SK-N-SH treated with all-trans-retinoic acid at 6 μM for 48 hours (cell line): ENCODE data around the gene SIGLEC6.

Experiments used
- ATAC-seq: fragments of 200-7000 bp; cut with Tn5 transposase; 3 replicates; pipeline ENCODE4 v1.9.1; 2020; ENCODE audit warnings: mild to moderate bottlenecking, moderate library complexity
- ARNTL ChIP-seq: fragments of 450-650 bp; formaldehyde crosslinking; IDR thresholded peaks from 2 replicates; pipeline ENCODE4 v1.5.0; 2020; ENCODE audit warnings: low read depth, mild to moderate bottlenecking, moderate library complexity, borderline replicate concordance
- BACH2 ChIP-seq: fragments of 250-450 bp; sonication (Bioruptor Pico); IDR thresholded peaks from 2 replicates; pipeline ENCODE4 v1.9.0; 2021; ENCODE audit warnings: mild to moderate bottlenecking, borderline replicate concordance
- CREB5 ChIP-seq: fragments of 250-450 bp; sonication (Bioruptor Pico); IDR thresholded peaks from 2 replicates; pipeline ENCODE4 v1.5.1; 2020; ENCODE audit warnings: low read depth, mild to moderate bottlenecking, moderate library complexity
- CSDC2 ChIP-seq: fragments of 250-450 bp; sonication (Bioruptor Pico); IDR thresholded peaks from 2 replicates; pipeline ENCODE4 v1.5.0; 2020; ENCODE audit warnings: mild to moderate bottlenecking, moderate library complexity
- ESRRG ChIP-seq: fragments of 250-450 bp; sonication (Bioruptor Pico); IDR thresholded peaks from 2 replicates; pipeline ENCODE4 v1.6.1; 2021; ENCODE audit warnings: mild to moderate bottlenecking
- GLIS3 ChIP-seq: fragments of 250-450 bp; sonication (Bioruptor Pico); IDR thresholded peaks from 2 replicates; pipeline ENCODE4 v1.5.0; 2020; ENCODE audit warnings: mild to moderate bottlenecking, moderate library complexity
- ISL1 ChIP-seq: fragments of 250-450 bp; sonication (Bioruptor Pico); IDR thresholded peaks from 2 replicates; pipeline ENCODE4 v2.1.2; 2022; ENCODE audit warnings: mild to moderate bottlenecking, moderate library complexity
- OSR1 ChIP-seq: fragments of 250-450 bp; sonication (Bioruptor Pico); IDR thresholded peaks from 2 replicates; pipeline ENCODE4 v1.8.0; 2022; ENCODE audit warnings: moderate library complexity, mild to moderate bottlenecking, inconsistent platforms
- PATZ1 ChIP-seq: fragments of 250-450 bp; sonication (Bioruptor Pico); IDR thresholded peaks from 2 replicates; pipeline ENCODE4 v1.8.0; 2020; ENCODE audit warnings: mild to moderate bottlenecking, moderate library complexity, borderline replicate concordance
- POU6F1 ChIP-seq: fragments of 250-450 bp; sonication (Bioruptor Pico); IDR thresholded peaks from 2 replicates; pipeline ENCODE4 v1.8.0; 2021; ENCODE audit warnings: low read depth, mild to moderate bottlenecking, moderate library complexity, borderline replicate concordance
- PPARA ChIP-seq: fragments of 250-450 bp; sonication (Bioruptor Pico); IDR thresholded peaks from 2 replicates; pipeline ENCODE4 v1.5.0; 2020; ENCODE audit warnings: mild to moderate bottlenecking, borderline replicate concordance
- RARB ChIP-seq: fragments of 250-450 bp; sonication (Bioruptor Pico); IDR thresholded peaks from 2 replicates; pipeline ENCODE4 v1.8.0; 2021; ENCODE audit warnings: mild to moderate bottlenecking, moderate library complexity
- SNAI2 ChIP-seq: fragments of 250-450 bp; sonication (Bioruptor Pico); IDR thresholded peaks from 2 replicates; pipeline ENCODE4 v1.5.0; 2020; ENCODE audit warnings: mild to moderate bottlenecking, moderate library complexity
- TCF4 ChIP-seq: fragments of 250-450 bp; sonication (Bioruptor Pico); IDR thresholded peaks from 2 replicates; pipeline ENCODE4 v1.8.0; 2021; ENCODE audit warnings: mild to moderate bottlenecking, moderate library complexity, borderline replicate concordance
- TOX ChIP-seq: fragments of 250-450 bp; sonication (Bioruptor Pico); IDR thresholded peaks from 2 replicates; pipeline ENCODE4 v1.8.0; 2021; ENCODE audit warnings: mild to moderate bottlenecking, moderate library complexity, borderline replicate concordance
- TSHZ2 ChIP-seq: fragments of 250-450 bp; sonication (Bioruptor Pico); IDR thresholded peaks from 2 replicates; pipeline ENCODE4 v1.5.0; 2020; ENCODE audit warnings: mild to moderate bottlenecking, moderate library complexity
- ZC3H10 ChIP-seq: fragments of 250-450 bp; sonication (Bioruptor Pico); IDR thresholded peaks from 2 replicates; pipeline ENCODE4 v1.5.1; 2021; ENCODE audit warnings: mild to moderate bottlenecking, moderate library complexity
- ZFP3 ChIP-seq: fragments of 250-450 bp; sonication (Bioruptor Pico); IDR thresholded peaks from 2 replicates; pipeline ENCODE4 v1.5.0; 2020; ENCODE audit warnings: mild to moderate bottlenecking, moderate library complexity
- ZNF565 ChIP-seq: fragments of 450-650 bp; formaldehyde crosslinking; conservative IDR thresholded peaks from 2 replicates; pipeline ENCODE4 v1.5.0; 2020; ENCODE audit warnings: low read depth, mild to moderate bottlenecking, moderate library complexity
- ZNF70 ChIP-seq: fragments of 450-650 bp; formaldehyde crosslinking; IDR thresholded peaks from 2 replicates; pipeline ENCODE4 v1.5.0; 2020; ENCODE audit warnings: mild to moderate bottlenecking, moderate library complexity
- ZNF8 ChIP-seq: fragments of 450-650 bp; formaldehyde crosslinking; IDR thresholded peaks from 2 replicates; pipeline ENCODE4 v1.5.0; 2020; ENCODE audit warnings: mild to moderate bottlenecking, moderate library complexity
- TF ChIP-seq, protein P1 (sequence below): fragments of 250-450 bp; sonication (Bioruptor Pico); IDR thresholded peaks from 2 replicates; pipeline ENCODE4 v1.5.1; 2021; ENCODE audit warnings: mild to moderate bottlenecking, moderate library complexity

The SIGLEC6 gene

GRCh38 chr19:51544038-51544437, 12.6 kb upstream of the SIGLEC6 start (continued):
- no peak for TF ChIP-seq PATZ1 (CRISPR knock-in tag)
- no peak for TF ChIP-seq GLIS3 (CRISPR knock-in tag)
- no peak for TF ChIP-seq TCF4 (CRISPR knock-in tag)
- TF ChIP-seq BACH2 (CRISPR knock-in tag): no peak
- TF ChIP-seq, all 23 proteins: peak for 0

DNA sequence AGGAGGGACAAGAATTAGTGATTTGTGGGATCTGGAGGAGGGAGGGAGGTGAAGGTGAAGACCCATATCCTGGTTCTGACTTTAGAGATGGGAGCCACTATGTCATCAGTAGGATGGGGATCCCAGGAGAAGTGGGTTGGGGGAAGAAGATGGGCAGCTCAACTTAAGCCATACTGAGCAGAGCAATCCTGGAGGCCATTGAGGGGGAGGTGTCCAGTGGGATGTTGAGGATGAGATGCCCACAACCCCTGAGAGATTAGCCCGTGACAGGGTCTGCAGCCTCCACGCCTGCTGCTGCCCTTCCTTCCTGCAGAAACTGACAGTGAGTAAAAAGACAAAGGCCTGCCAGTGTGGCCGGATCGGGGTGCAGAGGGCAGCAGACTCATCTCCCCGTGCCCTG, 11.2 kb upstream of the SIGLEC6 start:
- TF ChIP-seq OSR1 (CRISPR knock-in tag): no peak
- no peak for TF ChIP-seq ZC3H10
- TF ChIP-seq BACH2 (CRISPR knock-in tag): no peak
- TF ChIP-seq CREB5 (CRISPR knock-in tag): no peak
- TF ChIP-seq TOX (CRISPR knock-in tag): no peak
- TF ChIP-seq SNAI2 (CRISPR knock-in tag): no peak
- TF ChIP-seq ZNF8: no peak
- TF ChIP-seq GLIS3 (CRISPR knock-in tag): no peak
- no peak for TF ChIP-seq ARNTL (CRISPR knock-in tag)
- TF ChIP-seq POU6F1 (CRISPR knock-in tag): no peak
- TF ChIP-seq PPARA: no peak
- no peak for TF ChIP-seq ZNF70 (CRISPR knock-in tag)
- ATAC-seq: no peak

DNA sequence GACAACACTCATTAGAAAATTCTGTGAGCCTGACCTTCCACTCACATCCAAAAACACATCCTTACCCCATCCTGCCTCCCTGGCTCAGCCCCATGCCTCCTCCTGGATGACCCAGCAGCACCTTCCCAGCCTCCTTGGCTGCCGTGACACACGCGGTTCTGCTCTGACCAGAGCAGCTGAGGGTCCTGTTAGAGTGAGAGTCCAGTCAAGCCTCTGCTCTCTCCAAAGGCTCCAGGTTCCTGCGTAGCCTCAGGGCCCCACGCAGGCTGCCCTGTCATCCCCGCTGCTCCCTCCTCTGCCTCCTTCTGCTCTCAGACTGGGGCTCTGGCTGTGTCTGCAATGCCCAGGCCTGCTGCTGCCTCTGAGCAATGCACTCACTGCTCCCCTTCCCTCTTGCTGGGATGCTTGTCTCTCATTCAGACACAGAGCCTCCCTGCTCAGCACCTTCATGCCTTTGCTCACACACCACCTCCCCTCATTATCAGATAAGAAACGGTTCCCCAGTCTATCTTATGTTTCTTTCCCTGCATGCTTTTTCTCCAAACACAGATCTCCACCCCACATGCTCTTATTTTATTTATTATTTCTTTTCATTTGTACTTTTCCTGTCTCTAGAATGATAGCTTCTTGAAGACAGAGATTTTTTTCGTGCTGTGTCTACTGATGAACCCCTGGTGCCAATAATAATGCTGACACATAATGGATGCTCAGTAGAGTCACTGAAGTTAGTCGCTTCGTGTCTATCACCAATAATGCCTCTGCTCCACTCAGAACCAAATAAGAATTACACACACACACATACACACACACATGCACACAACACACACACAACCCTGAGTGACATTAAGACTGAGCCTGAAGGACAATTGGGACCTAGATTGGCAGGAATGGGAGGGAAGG, 10.2 kb upstream of the SIGLEC6 start:
- ATAC-seq: no peak
- TF ChIP-seq RARB (CRISPR knock-in tag) (no peak), ISL1 (CRISPR knock-in tag) (no peak), TOX (CRISPR knock-in tag) (no peak), ZNF565 (no peak), PPARA (no peak), CSDC2 (CRISPR knock-in tag) (no peak), ZNF70 (CRISPR knock-in tag) (no peak), POU6F1 (CRISPR knock-in tag) (no peak), TSHZ2 (no peak), ZFP3 (no peak), CREB5 (CRISPR knock-in tag) (no peak), ZNF8 (no peak), ARNTL (CRISPR knock-in tag) (no peak), SNAI2 (CRISPR knock-in tag) (no peak), TCF4 (CRISPR knock-in tag) (no peak), ZC3H10 (no peak), OSR1 (CRISPR knock-in tag) (no peak), ESRRG (CRISPR knock-in tag) (no peak)
- TF ChIP-seq, protein P1, sequence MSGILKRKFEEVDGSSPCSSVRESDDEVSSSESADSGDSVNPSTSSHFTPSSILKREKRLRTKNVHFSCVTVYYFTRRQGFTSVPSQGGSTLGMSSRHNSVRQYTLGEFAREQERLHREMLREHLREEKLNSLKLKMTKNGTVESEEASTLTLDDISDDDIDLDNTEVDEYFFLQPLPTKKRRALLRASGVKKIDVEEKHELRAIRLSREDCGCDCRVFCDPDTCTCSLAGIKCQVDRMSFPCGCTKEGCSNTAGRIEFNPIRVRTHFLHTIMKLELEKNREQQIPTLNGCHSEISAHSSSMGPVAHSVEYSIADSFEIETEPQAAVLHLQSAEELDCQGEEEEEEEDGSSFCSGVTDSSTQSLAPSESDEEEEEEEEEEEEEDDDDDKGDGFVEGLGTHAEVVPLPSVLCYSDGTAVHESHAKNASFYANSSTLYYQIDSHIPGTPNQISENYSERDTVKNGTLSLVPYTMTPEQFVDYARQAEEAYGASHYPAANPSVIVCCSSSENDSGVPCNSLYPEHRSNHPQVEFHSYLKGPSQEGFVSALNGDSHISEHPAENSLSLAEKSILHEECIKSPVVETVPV: no peak
